BJ (cell line): Measurements from ENCODE around the gene TBKBP1. TPM values are rescaled to one million over a fixed set of nuclear protein-coding genes. Genes with fewer than 3 reads are reported as not detected.
A peak's percentile ranks its signal among the peaks of the same experiment; 100 is the strongest.

ENCODE experiments used
- CTCF ChIA-PET: fragments of 350-600 bp; formaldehyde crosslinking; extraction: SDS; loops from one replicate; lab custom pipeline; 2021; ENCODE audit warnings: antibody characterized with exemption, inconsistent platforms; lab: Yijun Ruan, JAX
- POLR2A ChIA-PET: fragments of 300-600 bp; sonication (Branson Sonifier 250); formaldehyde crosslinking; extraction: SDS; loops from one replicate; lab custom pipeline; 2021; ENCODE audit warnings: antibody characterized with exemption; lab: Charles Lee
- DNase-seq: peaks from one replicate; pipeline ENCODE4 v3.0.0-alpha.2; 2011; ENCODE audit warnings: low read depth
- H3K27me3 ChIP-seq: 2 replicates; pipeline ENCODE4 v1.6.0; 2011; ENCODE audit warnings: low read length; ENCODE audit not compliant: control insufficient read depth, insufficient read depth
- H3K36me3 ChIP-seq: 2 replicates; pipeline ENCODE4 v1.5.1; 2011; ENCODE audit warnings: low read length; ENCODE audit not compliant: control insufficient read depth, insufficient read depth
- H3K4me3 ChIP-seq: 2 replicates; pipeline ENCODE4 v1.5.1; 2011; ENCODE audit warnings: low read depth, mild to moderate bottlenecking, control low read depth, low read length
- polyA plus RNA-seq: library from polyadenylated mRNA; depleted of rRNA; stranded (reverse); fragments of >200 nt; gene quantifications from 2 replicates; pipeline ENCODE4 v1.2.3, GENCODE V29; 2011
- TF ChIP-seq, protein P1 (sequence below): IDR thresholded peaks from 2 replicates; pipeline ENCODE4 v1.5.1; 2011; ENCODE audit warnings: low read depth, mild to moderate bottlenecking, control low read depth, inconsistent platforms, low read length, moderate library complexity; ENCODE audit not compliant: insufficient read depth

Gene TBKBP1
- polyA plus RNA-seq, 1 experiment = 7.3 TPM

DNA sequence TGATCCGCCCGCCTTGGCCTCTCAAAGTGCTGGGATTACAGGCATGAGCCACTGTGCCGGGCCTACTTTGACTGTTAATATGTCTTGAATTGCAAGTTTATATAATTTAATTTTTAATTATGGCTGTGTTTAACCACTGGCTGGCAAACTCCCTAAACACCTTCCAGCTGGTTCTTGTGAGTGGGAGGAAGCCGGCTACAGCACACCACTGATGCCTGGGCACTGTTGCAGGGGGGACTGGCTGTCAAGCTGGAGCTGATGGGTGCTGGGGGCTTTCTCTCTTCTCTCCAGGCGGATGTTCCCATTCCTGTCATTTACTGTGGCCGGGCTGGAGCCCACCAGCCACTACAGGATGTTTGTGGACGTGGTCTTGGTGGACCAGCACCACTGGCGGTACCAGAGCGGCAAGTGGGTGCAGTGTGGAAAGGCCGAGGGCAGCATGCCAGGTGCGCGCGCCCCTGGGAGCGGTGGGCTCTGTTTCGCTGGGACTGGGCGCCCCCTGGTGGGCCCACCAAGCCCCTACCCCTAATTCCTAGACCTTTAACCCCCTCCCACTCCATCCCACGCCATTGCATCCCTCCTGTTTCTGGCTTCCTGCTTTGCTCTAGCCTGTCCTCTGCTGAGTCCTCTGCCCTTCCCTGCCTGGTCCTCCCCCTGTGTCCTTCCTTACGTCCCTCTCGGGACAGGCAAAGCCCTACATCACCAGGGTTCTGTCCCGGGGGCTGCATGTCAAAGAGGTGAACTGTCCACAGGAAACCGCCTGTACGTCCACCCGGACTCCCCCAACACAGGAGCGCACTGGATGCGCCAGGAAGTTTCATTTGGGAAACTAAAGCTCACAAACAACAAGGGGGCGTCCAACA is 48.6 kb downstream of the TBKBP1 start:
- CTCF ChIA-PET = interaction anchor here (0.9 to 1.0 kb wide), 2 partner anchors 46 to 69 kb away, joined by 3 read pairs; no protein-coding TSS in a partner anchor
- Histone ChIP-seq H3K36me3 (no peaks in the 10 kb centered on the region), H3K4me3 (no peak overlapping the region), H3K27me3 (peaks cover 28% of the 10 kb centered on the region)
- DNase-seq = no peak
- POLR2A ChIA-PET = no interaction called here
- TF ChIP-seq, protein P1, sequence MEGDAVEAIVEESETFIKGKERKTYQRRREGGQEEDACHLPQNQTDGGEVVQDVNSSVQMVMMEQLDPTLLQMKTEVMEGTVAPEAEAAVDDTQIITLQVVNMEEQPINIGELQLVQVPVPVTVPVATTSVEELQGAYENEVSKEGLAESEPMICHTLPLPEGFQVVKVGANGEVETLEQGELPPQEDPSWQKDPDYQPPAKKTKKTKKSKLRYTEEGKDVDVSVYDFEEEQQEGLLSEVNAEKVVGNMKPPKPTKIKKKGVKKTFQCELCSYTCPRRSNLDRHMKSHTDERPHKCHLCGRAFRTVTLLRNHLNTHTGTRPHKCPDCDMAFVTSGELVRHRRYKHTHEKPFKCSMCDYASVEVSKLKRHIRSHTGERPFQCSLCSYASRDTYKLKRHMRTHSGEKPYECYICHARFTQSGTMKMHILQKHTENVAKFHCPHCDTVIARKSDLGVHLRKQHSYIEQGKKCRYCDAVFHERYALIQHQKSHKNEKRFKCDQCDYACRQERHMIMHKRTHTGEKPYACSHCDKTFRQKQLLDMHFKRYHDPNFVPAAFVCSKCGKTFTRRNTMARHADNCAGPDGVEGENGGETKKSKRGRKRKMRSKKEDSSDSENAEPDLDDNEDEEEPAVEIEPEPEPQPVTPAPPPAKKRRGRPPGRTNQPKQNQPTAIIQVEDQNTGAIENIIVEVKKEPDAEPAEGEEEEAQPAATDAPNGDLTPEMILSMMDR = peak; percentile 33; the same call in 1 of the 2 replicates

- no peaks in the 10 kb centered on the region for H3K36me3 ChIP-seq
- peaks cover 27% of the 10 kb centered on the region for H3K27me3 ChIP-seq
- DNase-seq = no peak
- no peak overlapping the region for H3K4me3 ChIP-seq
- TF ChIP-seq, protein P1 = no peak
- POLR2A ChIA-PET = no interaction called here
- CTCF ChIA-PET = interaction anchor here (1.0 kb wide), 1 partner anchor 81 kb away, joined by 3 read pairs; no protein-coding TSS in a partner anchor
These were observed 50.4 kb downstream of the TBKBP1 start for GRCh38 chr17:47744168-47745036.

GRCh38 chr17:47745037-47745380 is 51.0 kb downstream of the TBKBP1 start:
- H3K27me3 ChIP-seq = peaks cover 28% of the 10 kb centered on the region
- no peaks in the 10 kb centered on the region for H3K36me3 ChIP-seq
- ChIA-PET POLR2A (no interaction called here), CTCF (interaction anchor here (1.0 kb wide), 1 partner anchor 81 kb away, joined by 3 read pairs; no protein-coding TSS in a partner anchor)
- DNase-seq = no peak
- TF ChIP-seq, protein P1 = no peak
- H3K4me3 ChIP-seq = no peak overlapping the region

DNA sequence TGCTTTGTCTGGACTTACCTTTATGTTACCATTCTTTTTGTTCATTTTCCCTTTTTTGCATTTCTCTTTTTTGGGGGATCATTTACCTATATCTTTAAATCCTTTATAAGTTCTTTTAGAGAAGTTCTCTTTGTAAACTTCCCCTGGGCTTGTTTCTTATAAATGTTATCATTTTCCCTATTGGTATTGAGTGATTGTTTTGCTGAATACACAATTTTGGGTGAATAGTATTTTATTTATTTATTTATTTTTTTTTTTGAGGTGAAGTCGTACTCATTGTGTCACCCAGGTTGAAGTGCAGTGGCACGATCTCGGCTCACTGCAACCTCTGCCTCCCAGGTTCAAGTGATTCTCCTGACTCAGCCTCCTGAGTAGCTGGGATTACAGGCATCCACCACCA is 57.5 kb downstream of the TBKBP1 start:
- peaks cover 4% of the 10 kb centered on the region; the same call in 1 of the 2 replicates for H3K27me3 ChIP-seq
- ChIA-PET CTCF (no interaction called here), POLR2A (no interaction called here)
- H3K4me3 ChIP-seq = no peak overlapping the region
- H3K36me3 ChIP-seq = no peaks in the 10 kb centered on the region
- no peak for DNase-seq
- TF ChIP-seq, protein P1 = no peak

DNA sequence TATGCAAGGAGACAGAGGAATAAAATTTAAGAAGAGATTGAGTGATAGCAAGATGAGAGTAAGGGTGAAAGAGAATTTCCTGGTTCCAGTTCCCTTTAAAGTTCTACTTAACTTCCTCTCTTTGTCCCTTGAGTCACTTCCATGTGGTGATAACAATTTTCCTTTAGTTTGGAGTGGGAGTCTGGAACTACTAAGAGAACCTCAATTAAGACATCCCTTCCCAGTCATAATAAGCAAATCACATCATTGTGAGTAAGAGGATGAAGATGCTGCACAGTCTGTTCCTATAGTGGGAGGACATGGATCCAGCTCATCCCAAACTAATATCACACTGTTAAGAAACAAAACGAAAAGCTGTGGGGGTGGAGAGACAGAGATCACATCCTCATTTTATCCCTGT is 63.4 kb downstream of the TBKBP1 start:
- H3K4me3 ChIP-seq = no peak overlapping the region
- TF ChIP-seq, protein P1 = no peak
- DNase-seq = no peak
- no peaks in the 10 kb centered on the region for H3K36me3 ChIP-seq
- ChIA-PET CTCF (interaction anchor here (0.7 to 2.0 kb wide), 2 partner anchors 10 to 18 kb away, joined by 3 to 4 read pairs; no protein-coding TSS in a partner anchor), POLR2A (no interaction called here)
- H3K27me3 ChIP-seq = peaks cover 5% of the 10 kb centered on the region; the same call in 1 of the 2 replicates
